Endothelial cell of umbilical vein (primary cell): ENCODE results near the gene SORCS2. TPM values are rescaled to one million over a fixed set of nuclear protein-coding genes. Genes with fewer than 3 reads are reported as not detected.
A peak's percentile ranks its signal among the peaks of the same experiment; 100 is the strongest.

ENCODE experiments used
- BruUV-seq: library from RNA; stranded (reverse); fragments of 400-500 nt; replicated peaks from 2 replicates; lab custom pipeline; 2021; lab: Mats Ljungman, UMichigan
- CTCF ChIA-PET: fragments of 300-600, 350-600 bp; sonication (Branson Sonifier 250); formaldehyde crosslinking; loops from one replicate; lab custom pipeline; 2021; ENCODE audit warnings: antibody characterized with exemption, inconsistent platforms; lab: Charles Lee
- POLR2A ChIA-PET: fragments of 300-600, 350-600 bp; sonication (Branson Sonifier 250); formaldehyde crosslinking; loops from one replicate; lab custom pipeline; 2021; ENCODE audit warnings: antibody characterized with exemption, inconsistent platforms; lab: Charles Lee
- DNase-seq: peaks from one replicate; pipeline ENCODE4 v3.0.0-alpha.2; 2011; ENCODE audit warnings: low read depth, low spot score
- FAIRE-seq: peaks from 2 replicates; lab custom pipeline; 2011; peaks lifted over from hg19 to GRCh38; lab: Jason Lieb, UNC
- H2AFZ ChIP-seq: 2 replicates; pipeline ENCODE4 v1.6.0; 2012; ENCODE audit warnings: low read depth, low read length, control low read depth, inconsistent platforms
- H3K27ac ChIP-seq: 2 replicates; pipeline ENCODE4 v1.5.1; 2011; ENCODE audit warnings: low read depth, mild to moderate bottlenecking, control low read depth, low read length, moderate library complexity; ENCODE audit not compliant: insufficient read depth
- H3K27me3 ChIP-seq, 2 experiments: 2 replicates each; pipeline versions ENCODE4 v1.6.0 to v1.6.1; 2011; ENCODE audit warnings: low read length in 2 of 2, mixed read lengths in 1 of 2; ENCODE audit not compliant: control insufficient read depth in 2 of 2, insufficient read depth in 2 of 2
- H3K36me3 ChIP-seq, 2 experiments: 2 replicates in 1 of 2; 3 replicates in 1 of 2; pipeline ENCODE4 v1.5.1; 2011; ENCODE audit warnings: low read length in 2 of 2, mild to moderate bottlenecking in 1 of 2, moderate library complexity in 1 of 2; ENCODE audit not compliant: control insufficient read depth in 2 of 2, insufficient read depth in 2 of 2; ENCODE audit errors: extremely low read depth in 1 of 2
- H3K4me1 ChIP-seq: 3 replicates; pipeline ENCODE4 v1.5.1; 2011; ENCODE audit warnings: mild to moderate bottlenecking, low read length; ENCODE audit not compliant: control insufficient read depth, insufficient read depth; ENCODE audit errors: extremely low read depth
- H3K4me2 ChIP-seq: 2 replicates; pipeline ENCODE4 v1.6.1; 2011; ENCODE audit warnings: low read length, control low read depth, mixed read lengths; ENCODE audit not compliant: insufficient read depth
- H3K4me3 ChIP-seq, 3 experiments: fragments of 200-600 bp in 1 of 3; sonication (generic), shearing (Covaris generic) in 1 of 3; replicated peaks in 1 of 3; 2 replicates each; pipeline ENCODE4 v1.5.1; 2011 to 2016; ENCODE audit warnings: control low read depth in 3 of 3, low read length in 3 of 3, mild to moderate bottlenecking in 2 of 3, inconsistent platforms in 1 of 3, low read depth in 1 of 3, moderate library complexity in 1 of 3; ENCODE audit not compliant: insufficient read depth in 1 of 3
- H3K79me2 ChIP-seq: 2 replicates; pipeline ENCODE4 v1.6.0; 2012; ENCODE audit warnings: low read length, inconsistent platforms; ENCODE audit not compliant: control insufficient read depth, insufficient read depth
- H3K9ac ChIP-seq: replicated peaks from 2 replicates; pipeline ENCODE3; 2011; ENCODE audit warnings: low read length, control low read depth; ENCODE audit not compliant: insufficient read depth; ENCODE audit errors: extremely low read depth
- H3K9me1 ChIP-seq: replicated peaks from 3 replicates; pipeline ENCODE4 v1.6.0; 2011; ENCODE audit warnings: mild to moderate bottlenecking, low read length; ENCODE audit not compliant: control insufficient read depth, insufficient read depth; ENCODE audit errors: extremely low read depth
- H3K9me3 ChIP-seq: replicated peaks from 2 replicates; pipeline ENCODE4 v1.5.1; 2012; ENCODE audit warnings: low read length, inconsistent platforms; ENCODE audit not compliant: control insufficient read depth, insufficient read depth
- H4K20me1 ChIP-seq: replicated peaks from 2 replicates; pipeline ENCODE3; 2011; ENCODE audit warnings: mild to moderate bottlenecking, low read length; ENCODE audit not compliant: control insufficient read depth, insufficient read depth; ENCODE audit errors: extremely low read depth
- CTCF ChIP-seq, 2 donors: IDR thresholded peaks; 1 replicate in 1 of 2; 2 replicates in 1 of 2; pipeline ENCODE4 v1.5.1; 2011; ENCODE audit warnings: low read length in 2 of 2, mild to moderate bottlenecking in 2 of 2, moderate library complexity in 2 of 2, control low read depth in 1 of 2, inconsistent platforms in 1 of 2, low read depth in 1 of 2; ENCODE audit not compliant: insufficient read depth in 1 of 2; ENCODE audit errors: extremely low read depth in 1 of 2
- EZH2 ChIP-seq: IDR thresholded peaks from 2 replicates; pipeline ENCODE4 v1.6.1; 2012; ENCODE audit warnings: borderline replicate concordance, low read depth, mild to moderate bottlenecking, moderate library complexity, low read length, inconsistent platforms; ENCODE audit not compliant: severe bottlenecking
- FOS ChIP-seq: IDR thresholded peaks from 2 replicates; pipeline ENCODE4 v1.6.1; 2011; ENCODE audit warnings: mild to moderate bottlenecking, low read length, moderate library complexity, borderline replicate concordance; ENCODE audit not compliant: insufficient read depth
- GATA2 ChIP-seq: IDR thresholded peaks from 2 replicates; pipeline ENCODE4 v1.7.0; 2011; ENCODE audit warnings: low read depth, mild to moderate bottlenecking, moderate library complexity, mixed read lengths, low read length; ENCODE audit not compliant: insufficient read length, insufficient read depth
- JUN ChIP-seq: IDR thresholded peaks from 2 replicates; pipeline ENCODE4 v1.6.1; 2011; ENCODE audit warnings: borderline replicate concordance, low read depth; ENCODE audit not compliant: insufficient read length, insufficient read depth
- MYC ChIP-seq: IDR thresholded peaks from one replicate; pipeline ENCODE4 v1.6.1; 2011; ENCODE audit warnings: mild to moderate bottlenecking, low read depth, low read length
- POLR2A ChIP-seq: IDR thresholded peaks from 2 replicates; pipeline ENCODE4 v1.6.1; 2012; ENCODE audit warnings: low read depth, mild to moderate bottlenecking, control low read depth, low read length
- POLR2AphosphoS5 ChIP-seq: IDR thresholded peaks from 2 replicates; pipeline ENCODE4 v1.6.1; 2012; ENCODE audit warnings: low read depth, mild to moderate bottlenecking, control low read depth, low read length, moderate library complexity; ENCODE audit not compliant: insufficient read depth
- dilution Hi-C: fragments of 300-500 bp; cut with MboI; formaldehyde crosslinking; loops from one replicate; pipeline ENCODE4 v1.15.0; 2019; ENCODE audit warnings: low sequenced_read_pairs; ENCODE audit not compliant: extremely low pct_ligation_motif_present
- intact Hi-C: fragments of 100-400 bp; cut with micrococcal nuclease; formaldehyde crosslinking; loops from one replicate; pipeline ENCODE4 v1.10.0; 2022
- polyA plus RNA-seq, 4 experiments: library from polyadenylated mRNA; depleted of rRNA in 3 of 4; stranded (reverse) in 3 of 4; unstranded in 1 of 4; fragments of >200 nt; gene quantifications; 2 replicates each; pipeline versions ENCODE4 v1.2.1 to v1.2.3, GENCODE V29; 2011 to 2012; ENCODE audit warnings: missing spikeins in 1 of 4
- total RNA-seq: library from RNA; stranded (reverse); gene quantifications from 2 replicates; pipeline ENCODE4 v1.2.3, GENCODE V29; 2021
- TF ChIP-seq, protein P1 (sequence below): IDR thresholded peaks from 2 replicates; pipeline ENCODE4 v1.6.1; 2011; ENCODE audit not compliant: insufficient read depth, insufficient read length

The SORCS2 gene
- total and polyA plus RNA-seq, 2 donors (not counting 3 experiments of a cell fraction or from before 2014, with no cell fraction given): not detected

- Histone ChIP-seq H3K79me2 (no peaks in the 10 kb centered on the region), H3K9ac (no peak overlapping the region), H3K27me3 (no peaks in the 10 kb centered on the region), H3K4me2 (no peak overlapping the region), H3K4me3 (no peak overlapping the region), H3K36me3 (no peaks in the 10 kb centered on the region), H4K20me1 (no peaks in the 10 kb centered on the region), H3K9me3 (peaks cover 4% of the 10 kb centered on the region), H2AFZ (no peak overlapping the region), H3K9me1 (no peaks in the 10 kb centered on the region), H3K4me1 (no peaks in the 10 kb centered on the region), H3K27ac (no peak overlapping the region)
- TF ChIP-seq EZH2: no peak
- TF ChIP-seq POLR2AphosphoS5: no peak
- TF ChIP-seq GATA2: no peak
- TF ChIP-seq POLR2A: no peak
- no peak for TF ChIP-seq CTCF (IDR thresholded peaks at IDR 0.05; ENCODE audit: extremely low read depth in 1 of 2, insufficient read depth in 1 of 2, low read depth in 1 of 2, low read length in 2 of 2)
- no peak for TF ChIP-seq JUN
- TF ChIP-seq, protein P1, sequence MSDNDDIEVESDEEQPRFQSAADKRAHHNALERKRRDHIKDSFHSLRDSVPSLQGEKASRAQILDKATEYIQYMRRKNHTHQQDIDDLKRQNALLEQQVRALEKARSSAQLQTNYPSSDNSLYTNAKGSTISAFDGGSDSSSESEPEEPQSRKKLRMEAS: no peak
- no peak for TF ChIP-seq FOS
- no peak for TF ChIP-seq MYC
- DNase-seq (peak; percentile 17), FAIRE-seq (no peak)
- ChIA-PET CTCF (no interaction called here), POLR2A (no interaction called here)
- no TSS peak for BruUV-seq
- intact Hi-C loops (no loop called here), dilution Hi-C loops (no loop called here)
Observed at GRCh38 chr4:7581477-7581876, 389.1 kb downstream of the SORCS2 start.
